ENCODE measurements around the gene PRRX1. TPM values are rescaled to one million over a fixed set of nuclear protein-coding genes. Genes with fewer than 3 reads are reported as not detected.

Gene PRRX1
- total RNA-seq, 2 experiments from 2014 or later: not detected

- Mint-ChIP-seq H3K4me1 (ENCODE audit: low read depth) (peaks cover 14% of the 10 kb centered on the region), H3K27ac (no peak overlapping the region), H3K36me3 (ENCODE audit: low read depth) (no peaks in the 10 kb centered on the region), H3K27me3 (peaks cover 69% of the 10 kb centered on the region), H3K4me3 (no peak overlapping the region), H3K9me3 (no peaks in the 10 kb centered on the region)
- CTCF ChIA-PET: interaction anchor here (1.1 kb wide), 1 partner anchor 12 kb away, joined by 6 read pairs; no protein-coding TSS in a partner anchor
- TF ChIP-seq CTCF (IDR thresholded peaks at IDR 0.05): no peak
- ATAC-seq (no peak), DNase-seq (no peak)
- POLR2A ChIA-PET: no interaction called here
- intact Hi-C loops (cut with micrococcal nuclease): loop anchor here (10.0 kb wide), 1 partner anchor 736 kb away; no protein-coding TSS in a partner anchor
Observed at GRCh38 chr1:170660871-170661645, 2.9 kb upstream of the PRRX1 start.

GRCh38 chr1:170661646-170662411 is 2.1 kb upstream of the PRRX1 start:
- POLR2A ChIA-PET: no interaction called here
- no peak for TF ChIP-seq CTCF (IDR thresholded peaks at IDR 0.05)
- intact Hi-C loops (cut with micrococcal nuclease): loop anchor here (10.0 kb wide), 1 partner anchor 737 kb away; no protein-coding TSS in a partner anchor
- Mint-ChIP-seq H3K27me3 (peaks cover 75% of the 10 kb centered on the region), H3K36me3 (ENCODE audit: low read depth) (no peaks in the 10 kb centered on the region), H3K4me1 (ENCODE audit: low read depth) (peaks cover 18% of the 10 kb centered on the region), H3K27ac (no peak overlapping the region), H3K4me3 (no peak overlapping the region), H3K9me3 (no peaks in the 10 kb centered on the region)
- ATAC-seq: no peak
- DNase-seq: no peak
- CTCF ChIA-PET: no interaction called here

- ATAC-seq (no peak), DNase-seq (no peak)
- H3K9me3 Mint-ChIP-seq: peaks cover 2% of the 10 kb centered on the region
- intact Hi-C loops (cut with micrococcal nuclease): loop anchor here (10.0 kb wide), 1 partner anchor 738 kb away; no protein-coding TSS in a partner anchor
- H3K4me1 Mint-ChIP-seq (ENCODE audit: low read depth): peaks cover 21% of the 10 kb centered on the region
- H3K27ac Mint-ChIP-seq: no peak overlapping the region
- no peak for TF ChIP-seq CTCF (IDR thresholded peaks at IDR 0.05)
- peaks cover 79% of the 10 kb centered on the region for H3K27me3 Mint-ChIP-seq
- ChIA-PET POLR2A (no interaction called here), CTCF (no interaction called here)
- no peak overlapping the region for H3K4me3 Mint-ChIP-seq
- H3K36me3 Mint-ChIP-seq (ENCODE audit: low read depth): no peaks in the 10 kb centered on the region
Observed at GRCh38 chr1:170662561-170663403, 1.1 kb upstream of the PRRX1 start.

GRCh38 chr1:170663404-170664092 is 383 bp upstream of the PRRX1 start:
- POLR2A ChIA-PET: no interaction called here
- Mint-ChIP-seq H3K36me3 (ENCODE audit: low read depth) (no peaks in the 10 kb centered on the region), H3K27me3 (peaks cover 83% of the 10 kb centered on the region), H3K4me3 (no peak overlapping the region), H3K4me1 (ENCODE audit: low read depth) (peaks cover 26% of the 10 kb centered on the region), H3K9me3 (peaks cover 2% of the 10 kb centered on the region), H3K27ac (no peak overlapping the region)
- TF ChIP-seq CTCF (IDR thresholded peaks at IDR 0.05): no peak
- ATAC-seq (no peak), DNase-seq (no peak)
- CTCF ChIA-PET: no interaction called here
- intact Hi-C loops (cut with micrococcal nuclease): loop anchor here (10.0 kb wide), 1 partner anchor 739 kb away; no protein-coding TSS in a partner anchor
